ENCODE data around the gene CEP55. TPM values are rescaled to one million over a fixed set of nuclear protein-coding genes. Genes with fewer than 3 reads are reported as not detected.

Gene CEP55
- total and polyA plus RNA-seq, 10 of the 15 experiments (the other 5 are each of a cell fraction or from before 2014, with no cell fraction given) = 14.6 to 83.6 (median 52.0) TPM

- Histone ChIP-seq H3K27ac (ENCODE audit: control insufficient read depth, insufficient read depth) (no peak overlapping the region), H3K9ac (ENCODE audit: control insufficient read depth, insufficient read depth, low read length) (no peak overlapping the region), H3K4me2 (ENCODE audit: control insufficient read depth, insufficient read depth) (no peak overlapping the region), H4K20me1 (ENCODE audit: control insufficient read depth, insufficient read depth) (no peaks in the 10 kb centered on the region), H3K27me3 (replicated peaks in 1 of 2; ENCODE audit: control insufficient read depth in 2 of 2, insufficient read depth in 2 of 2, low read length in 1 of 2) (no peaks in the 10 kb centered on the region), H3K4me1 (ENCODE audit: control insufficient read depth, insufficient read depth, low read length) (no peaks in the 10 kb centered on the region), H3K79me2 (ENCODE audit: control insufficient read depth, insufficient read depth, low read length) (no peaks in the 10 kb centered on the region), H3K36me3 (ENCODE audit: control insufficient read depth in 2 of 2, insufficient read depth in 2 of 2, low read length in 1 of 2) (no peaks in the 10 kb centered on the region), H3K4me3 (no peak overlapping the region), H3K9me3 (replicated peaks; ENCODE audit: control insufficient read depth, insufficient read depth, low read length) (no peaks in the 10 kb centered on the region), H2AFZ (ENCODE audit: control insufficient read depth, low read depth, low read length) (no peak overlapping the region)
- DNase-seq (ENCODE audit: low read depth, low spot score) (no peak), ATAC-seq (no peak), FAIRE-seq (no peak)
- SMC1A ChIA-PET (ENCODE audit: uncharacterized antibody, unreplicated experiment) = interaction anchor here (0.7 to 1.2 kb wide), 4 partner anchors 20 to 175 kb away, joined by 3 read pairs; no protein-coding TSS in a partner anchor
- CTCF ChIA-PET = interaction anchor here (0.6 to 1.9 kb wide), 9 partner anchors 9 to 371 kb away, joined by 3 to 8 read pairs (median 4); no protein-coding TSS in a partner anchor
- intact Hi-C loops (cut with micrococcal nuclease; ENCODE audit: unreplicated experiment) = no loop called here
- RAD21 ChIA-PET (ENCODE audit: unreplicated experiment) = no interaction called here
- no peak for TF ChIP-seq CBFB (IDR thresholded peaks at IDR 0.05; ENCODE audit: low read depth)
- no peak for TF ChIP-seq TCF7 (IDR thresholded peaks at IDR 0.05; ENCODE audit: borderline replicate concordance)
- no peak for TF ChIP-seq GABPA (IDR thresholded peaks at IDR 0.05; ENCODE audit: low read depth)
- TF ChIP-seq PAX8 (IDR thresholded peaks at IDR 0.05) = no peak
- TF ChIP-seq SMAD5 (IDR thresholded peaks at IDR 0.05; ENCODE audit: low read depth) = no peak
- no TSS peak for BruUV-seq (replicated peaks)
- 0% methylated on average over 4 of the region's 4 CpGs for WGBS (ENCODE audit: insufficient coverage, insufficient replicate concordance, low lambda C conversion rate, missing lambda C conversion rate)
- POLR2A ChIA-PET = no interaction called here
- in situ Hi-C loops (cut with MboI) = loop anchor here (10.0 kb wide), 1 partner anchor 264 kb away; no protein-coding TSS in a partner anchor
Measured at GRCh38 chr10:93550606-93551005, 54.2 kb downstream of the CEP55 start.

GRCh38 chr10:93552780-93553179 is 56.4 kb downstream of the CEP55 start:
- Histone ChIP-seq H3K4me3 (no peak overlapping the region), H2AFZ (ENCODE audit: control insufficient read depth, low read depth, low read length) (no peak overlapping the region), H3K4me1 (ENCODE audit: control insufficient read depth, insufficient read depth, low read length) (no peaks in the 10 kb centered on the region), H3K27ac (ENCODE audit: control insufficient read depth, insufficient read depth) (no peak overlapping the region), H3K79me2 (ENCODE audit: control insufficient read depth, insufficient read depth, low read length) (no peaks in the 10 kb centered on the region), H3K9me3 (replicated peaks; ENCODE audit: control insufficient read depth, insufficient read depth, low read length) (no peaks in the 10 kb centered on the region), H3K27me3 (replicated peaks in 1 of 2; ENCODE audit: control insufficient read depth in 2 of 2, insufficient read depth in 2 of 2, low read length in 1 of 2) (no peaks in the 10 kb centered on the region), H3K9ac (ENCODE audit: control insufficient read depth, insufficient read depth, low read length) (no peak overlapping the region), H3K36me3 (ENCODE audit: control insufficient read depth in 2 of 2, insufficient read depth in 2 of 2, low read length in 1 of 2) (no peaks in the 10 kb centered on the region), H4K20me1 (ENCODE audit: control insufficient read depth, insufficient read depth) (no peaks in the 10 kb centered on the region), H3K4me2 (ENCODE audit: control insufficient read depth, insufficient read depth) (no peak overlapping the region)
- no TSS peak for BruUV-seq (replicated peaks)
- in situ Hi-C loops (cut with MboI) = loop anchor here (10.0 kb wide), 1 partner anchor 262 kb away; no protein-coding TSS in a partner anchor
- SMC1A ChIA-PET (ENCODE audit: uncharacterized antibody, unreplicated experiment) = interaction anchor here (2.7 kb wide), 1 partner anchor 263 kb away, joined by 12 read pairs; no protein-coding TSS in a partner anchor
- RAD21 ChIA-PET (ENCODE audit: unreplicated experiment) = no interaction called here
- WGBS (ENCODE audit: insufficient coverage, insufficient replicate concordance, low lambda C conversion rate, missing lambda C conversion rate) = 88% methylated on average over 3 of the region's 3 CpGs
- CTCF ChIA-PET = interaction anchor here (1.3 to 4.9 kb wide), 4 partner anchors 126 to 302 kb away, joined by 3 to 60 read pairs (median 8); no protein-coding TSS in a partner anchor
- POLR2A ChIA-PET = no interaction called here
- FAIRE-seq (no peak), ATAC-seq (no peak), DNase-seq (ENCODE audit: low read depth, low spot score) (no peak)
- intact Hi-C loops (cut with micrococcal nuclease; ENCODE audit: unreplicated experiment) = no loop called here
- TF ChIP-seq ZNF207 (IDR thresholded peaks at IDR 0.05; ENCODE audit: borderline replicate concordance) = no peak
- no peak for TF ChIP-seq PAX5 (IDR thresholded peaks at IDR 0.05; ENCODE audit: borderline replicate concordance, low read depth, low read length)
- no peak for TF ChIP-seq IRF3 (IDR thresholded peaks at IDR 0.05)
- TF ChIP-seq TCF12 (IDR thresholded peaks at IDR 0.05; ENCODE audit: low read depth, low read length) = no peak
- TF ChIP-seq CTCF (IDR thresholded peaks at IDR 0.05 in 2 of 3, conservative IDR thresholded peaks at IDR 0.05 in 1 of 3; ENCODE audit: control insufficient read depth in 2 of 3, extremely low read depth in 1 of 3, insufficient read depth in 1 of 3, low read depth in 3 of 3, low read length in 3 of 3) = no peak
- TF ChIP-seq USF2 (IDR thresholded peaks at IDR 0.05; ENCODE audit: borderline replicate concordance, low read depth, low read length) = no peak
- TF ChIP-seq CHD2 (IDR thresholded peaks at IDR 0.05; ENCODE audit: borderline replicate concordance, low read depth, low read length) = no peak
- TF ChIP-seq SIX5 (IDR thresholded peaks at IDR 0.05; ENCODE audit: low read depth, low read length, severe bottlenecking) = no peak
- TF ChIP-seq POLR2A (IDR thresholded peaks at IDR 0.05; ENCODE audit: low read depth, low read length) = no peak
- TF ChIP-seq SUPT20H (IDR thresholded peaks at IDR 0.05; ENCODE audit: borderline replicate concordance, control insufficient read depth, low read depth, low read length) = no peak
- TF ChIP-seq CREB1 (IDR thresholded peaks at IDR 0.05; ENCODE audit: low read depth) = no peak

Data from GM12878 (cell line).